ENCODE data around the gene UGT2B10.
"Not testable (repeated sequence)": the region's sequence is repeated elsewhere in the genome, so short reads cannot be mapped to it uniquely, and the experiment has no call there.

The UGT2B10 gene

DNA sequence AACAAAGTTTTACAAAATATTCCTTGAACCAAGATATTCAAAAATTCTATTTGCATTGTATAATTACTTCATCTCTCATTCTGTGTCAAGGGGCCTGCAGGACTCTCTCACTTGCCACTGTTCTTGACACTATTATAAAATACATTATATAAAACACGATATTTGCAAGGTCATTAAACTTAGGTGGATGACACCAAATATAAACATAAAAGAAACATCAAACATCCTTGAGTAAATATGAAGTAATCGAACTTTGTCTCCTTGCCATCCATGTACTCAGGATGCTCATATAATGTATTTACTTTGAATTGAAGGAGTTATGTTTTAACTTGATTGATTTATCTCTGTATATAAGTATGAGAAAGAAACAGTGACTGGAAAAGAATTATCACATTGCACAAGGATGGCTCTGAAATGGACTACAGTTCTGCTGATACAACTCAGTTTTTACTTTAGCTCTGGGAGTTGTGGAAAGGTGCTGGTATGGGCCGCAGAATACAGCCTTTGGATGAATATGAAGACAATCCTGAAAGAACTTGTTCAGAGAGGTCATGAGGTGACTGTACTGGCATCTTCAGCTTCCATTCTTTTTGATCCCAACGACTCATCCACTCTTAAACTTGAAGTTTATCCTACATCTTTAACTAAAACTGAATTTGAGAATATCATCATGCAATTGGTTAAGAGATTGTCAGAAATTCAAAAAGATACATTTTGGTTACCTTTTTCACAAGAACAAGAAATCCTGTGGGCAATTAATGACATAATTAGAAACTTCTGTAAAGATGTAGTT, at the start of gene UGT2B10:
UGT2B10 (plus strand) TSS at position 378 of the 793 bp plus-strand sequence; CDS start at position 404, 26 bp downstream.
- not testable (repeated sequence) for H3K9me3 Mint-ChIP-seq, H3K27me3 Mint-ChIP-seq, H3K4me3 Mint-ChIP-seq, ATAC-seq, DNase-seq, H3K4me1 Mint-ChIP-seq, H3K27ac Mint-ChIP-seq

DNA sequence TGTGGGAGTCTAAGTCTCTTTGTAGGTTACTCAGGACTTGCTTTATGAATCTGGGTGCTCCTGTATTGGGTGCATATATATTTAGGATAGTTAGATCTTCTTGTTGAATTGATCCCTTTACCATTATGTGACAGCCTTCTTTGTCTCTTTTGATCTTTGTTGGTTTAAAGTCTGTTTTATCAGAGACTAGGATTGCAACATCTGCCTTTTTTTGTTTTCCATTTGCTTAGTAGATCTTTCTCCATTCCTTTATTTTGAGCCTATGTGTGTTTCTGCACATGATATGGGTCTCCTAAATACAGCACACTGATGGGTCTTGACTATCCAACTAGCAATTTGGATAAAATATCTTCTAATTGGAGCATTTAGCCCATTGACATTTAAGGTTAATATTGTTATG, 44.0 kb upstream of the UGT2B10 start:
- not testable (repeated sequence) for H3K4me3 Mint-ChIP-seq, ATAC-seq, DNase-seq, H3K27me3 Mint-ChIP-seq, H3K4me1 Mint-ChIP-seq, H3K27ac Mint-ChIP-seq, H3K9me3 Mint-ChIP-seq

DNA sequence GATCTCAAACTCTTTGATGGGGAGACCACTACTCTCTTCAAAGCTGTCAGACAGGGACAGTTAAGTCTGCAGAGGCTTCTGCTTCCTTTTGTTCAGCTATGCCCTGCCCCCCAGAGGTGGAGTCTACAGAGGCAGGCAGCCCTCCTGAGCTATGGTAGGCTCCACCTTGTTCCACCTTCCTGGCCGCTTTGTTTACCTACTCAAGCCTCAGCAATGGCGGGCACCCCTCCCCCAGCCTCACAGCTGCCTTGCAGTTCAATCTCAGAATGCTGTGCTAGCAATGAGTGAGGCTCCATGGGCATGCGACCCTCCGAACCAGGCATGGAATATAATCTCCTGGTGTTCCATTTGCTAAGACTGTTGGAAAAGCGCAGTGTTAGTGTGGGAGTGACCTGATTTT, 42.1 kb upstream of the UGT2B10 start:
- H3K9me3 Mint-ChIP-seq = peaks cover 0 to 7% of the 10 kb centered on the region in 2 donors
- H3K4me1 Mint-ChIP-seq = no peaks in the 10 kb centered on the region
- DNase-seq = no peak
- H3K4me3 Mint-ChIP-seq = no peak overlapping the region
- no peaks in the 10 kb centered on the region for H3K27me3 Mint-ChIP-seq
- no peak for ATAC-seq
- H3K27ac Mint-ChIP-seq = no peak overlapping the region

DNA sequence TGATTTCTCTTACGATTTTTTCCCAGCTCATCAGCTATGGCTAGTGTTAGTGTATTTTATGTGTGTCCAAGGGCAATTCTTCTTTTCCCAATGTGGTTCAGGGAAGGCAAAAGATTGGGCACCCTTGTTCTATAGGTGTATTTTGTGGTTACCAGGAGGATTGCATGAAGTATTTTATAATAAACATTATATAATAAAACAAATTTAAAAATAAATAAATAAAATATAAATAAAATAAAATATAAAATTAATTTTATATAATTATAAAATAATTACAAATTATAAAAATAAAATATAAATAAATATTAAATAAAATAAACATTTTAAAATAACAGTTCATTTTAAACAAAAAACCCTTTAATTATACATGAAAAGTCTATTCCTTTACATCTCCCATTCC, 35.6 kb upstream of the UGT2B10 start:
- DNase-seq = no peak
- H3K4me1 Mint-ChIP-seq = no peaks in the 10 kb centered on the region
- H3K27me3 Mint-ChIP-seq = no peaks in the 10 kb centered on the region
- H3K9me3 Mint-ChIP-seq = peaks cover 13 to 28% of the 10 kb centered on the region in 2 donors
- no peak for ATAC-seq
- no peak overlapping the region for H3K4me3 Mint-ChIP-seq
- no peak overlapping the region for H3K27ac Mint-ChIP-seq

DNA sequence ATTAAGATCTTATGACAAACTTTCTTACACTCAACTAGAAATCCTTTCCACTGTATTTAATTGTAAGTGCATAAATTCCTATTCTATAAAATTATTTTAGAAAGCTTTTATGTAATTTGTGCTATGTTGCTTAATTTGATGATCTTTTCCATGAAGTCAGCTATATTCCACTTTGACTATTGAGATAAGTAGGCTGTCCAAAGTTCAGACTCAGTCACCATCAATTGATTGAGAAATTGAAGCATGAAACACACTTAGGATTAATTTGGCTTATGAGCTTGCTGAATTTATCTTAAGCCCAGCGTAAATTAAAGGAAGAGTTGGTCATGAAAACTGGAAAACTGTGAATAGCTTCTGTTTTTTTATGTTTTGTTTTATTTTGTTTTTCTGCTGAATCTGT, 18.7 kb upstream of the UGT2B10 start:
- no peak for ATAC-seq
- H3K4me3 Mint-ChIP-seq = no peak overlapping the region

DNA sequence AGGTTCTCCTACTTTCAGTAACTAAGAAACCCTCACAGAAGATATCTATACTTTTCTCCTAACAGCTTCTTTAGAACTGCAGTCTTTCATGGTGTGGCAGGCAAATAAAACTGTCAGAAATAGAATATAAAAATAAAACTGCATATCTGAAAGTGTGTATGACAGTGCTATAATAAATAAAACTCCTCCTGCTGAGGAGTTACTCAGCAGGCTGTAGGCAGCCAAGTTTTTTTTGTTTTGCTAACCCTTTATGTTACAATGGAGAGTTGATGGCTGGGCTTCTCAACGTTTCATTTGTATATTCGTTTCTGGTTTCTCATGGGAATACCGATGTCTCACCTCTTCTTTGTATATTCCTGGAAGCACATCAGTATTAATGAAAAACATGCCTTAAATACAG, 18.2 kb upstream of the UGT2B10 start:
- ATAC-seq = no peak
- no peaks in the 10 kb centered on the region for H3K9me3 Mint-ChIP-seq
- no peaks in the 10 kb centered on the region for H3K4me1 Mint-ChIP-seq
- no peak overlapping the region for H3K27ac Mint-ChIP-seq
- no peak for DNase-seq
- H3K4me3 Mint-ChIP-seq = no peak overlapping the region
- no peaks in the 10 kb centered on the region for H3K27me3 Mint-ChIP-seq

More for the DNA sequence above, 18.7 kb upstream of the UGT2B10 start:
- Mint-ChIP-seq H3K27me3 (no peaks in the 10 kb centered on the region), H3K27ac (no peak overlapping the region), H3K4me1 (no peaks in the 10 kb centered on the region), H3K9me3 (no peaks in the 10 kb centered on the region)
- DNase-seq = no peak

DNA sequence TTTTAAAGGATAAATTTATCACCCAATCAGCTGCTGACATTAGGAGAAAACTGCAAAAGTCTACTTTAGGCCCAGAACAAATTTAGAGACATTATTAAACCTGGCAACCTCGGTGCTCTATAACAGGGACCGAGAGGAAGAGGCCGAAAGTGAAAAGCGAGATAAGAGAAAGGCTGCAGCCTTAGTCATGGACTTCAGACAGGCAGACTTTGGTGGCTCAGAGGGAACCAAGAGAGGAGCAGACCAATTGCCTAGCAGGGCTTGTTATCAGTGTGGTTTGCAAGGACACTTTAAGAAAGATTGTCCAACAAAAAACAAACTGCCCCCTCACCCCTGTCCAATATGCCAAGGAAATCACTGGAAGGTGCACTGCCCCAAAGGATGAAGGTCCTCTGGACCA, 12.8 kb upstream of the UGT2B10 start:
- H3K4me3 Mint-ChIP-seq = no peak overlapping the region
- no peaks in the 10 kb centered on the region for H3K4me1 Mint-ChIP-seq
- ATAC-seq (no peak), DNase-seq (no peak)
- H3K27ac Mint-ChIP-seq = no peak overlapping the region
- H3K27me3 Mint-ChIP-seq = no peaks in the 10 kb centered on the region
- no peaks in the 10 kb centered on the region for H3K9me3 Mint-ChIP-seq

DNA sequence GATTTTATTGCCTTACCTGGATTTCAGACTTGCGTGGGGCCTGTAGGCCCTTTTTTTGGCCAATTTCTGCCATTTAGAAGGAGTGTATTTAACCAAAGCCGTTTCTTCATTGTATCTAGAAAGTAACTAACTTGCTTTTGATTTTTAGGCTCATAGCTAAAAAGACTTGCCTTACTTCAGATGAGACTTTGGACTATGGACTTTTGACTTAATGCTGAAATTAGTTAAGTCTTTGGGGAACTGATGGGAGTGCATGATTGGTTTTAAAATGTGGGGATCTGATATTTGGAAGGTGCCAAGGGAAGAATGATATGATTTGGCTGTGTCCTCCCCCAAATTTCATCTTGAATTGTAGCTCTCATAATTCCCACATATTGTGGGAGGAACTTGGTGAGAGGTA, 7.7 kb upstream of the UGT2B10 start:
- Mint-ChIP-seq H3K9me3 (no peaks in the 10 kb centered on the region), H3K27ac (no peak overlapping the region), H3K27me3 (no peaks in the 10 kb centered on the region), H3K4me3 (no peak overlapping the region), H3K4me1 (no peaks in the 10 kb centered on the region)
- ATAC-seq = no peak
- no peak for DNase-seq

DNA sequence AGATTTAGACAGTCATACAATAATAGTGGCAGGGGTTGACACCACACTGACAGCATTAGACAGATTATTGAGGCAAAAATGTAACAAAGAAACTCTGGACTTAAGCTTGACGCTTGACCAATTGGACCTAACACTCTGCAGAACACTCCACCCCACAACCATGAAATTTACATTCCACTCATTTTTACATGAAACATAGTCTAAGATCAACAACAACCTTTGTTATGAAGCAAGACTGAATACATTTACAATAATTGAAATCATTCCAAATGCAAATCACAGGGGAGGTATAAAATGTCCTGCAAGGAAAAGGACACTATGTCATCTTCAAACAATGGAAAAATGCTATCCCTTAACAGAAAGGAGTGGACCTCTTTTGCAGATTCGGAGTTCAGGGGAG, 4.9 kb upstream of the UGT2B10 start:
- ATAC-seq = no peak
- Mint-ChIP-seq H3K4me3 (no peak overlapping the region), H3K4me1 (no peaks in the 10 kb centered on the region), H3K9me3 (no peaks in the 10 kb centered on the region), H3K27ac (no peak overlapping the region), H3K27me3 (no peaks in the 10 kb centered on the region)
- no peak for DNase-seq

DNA sequence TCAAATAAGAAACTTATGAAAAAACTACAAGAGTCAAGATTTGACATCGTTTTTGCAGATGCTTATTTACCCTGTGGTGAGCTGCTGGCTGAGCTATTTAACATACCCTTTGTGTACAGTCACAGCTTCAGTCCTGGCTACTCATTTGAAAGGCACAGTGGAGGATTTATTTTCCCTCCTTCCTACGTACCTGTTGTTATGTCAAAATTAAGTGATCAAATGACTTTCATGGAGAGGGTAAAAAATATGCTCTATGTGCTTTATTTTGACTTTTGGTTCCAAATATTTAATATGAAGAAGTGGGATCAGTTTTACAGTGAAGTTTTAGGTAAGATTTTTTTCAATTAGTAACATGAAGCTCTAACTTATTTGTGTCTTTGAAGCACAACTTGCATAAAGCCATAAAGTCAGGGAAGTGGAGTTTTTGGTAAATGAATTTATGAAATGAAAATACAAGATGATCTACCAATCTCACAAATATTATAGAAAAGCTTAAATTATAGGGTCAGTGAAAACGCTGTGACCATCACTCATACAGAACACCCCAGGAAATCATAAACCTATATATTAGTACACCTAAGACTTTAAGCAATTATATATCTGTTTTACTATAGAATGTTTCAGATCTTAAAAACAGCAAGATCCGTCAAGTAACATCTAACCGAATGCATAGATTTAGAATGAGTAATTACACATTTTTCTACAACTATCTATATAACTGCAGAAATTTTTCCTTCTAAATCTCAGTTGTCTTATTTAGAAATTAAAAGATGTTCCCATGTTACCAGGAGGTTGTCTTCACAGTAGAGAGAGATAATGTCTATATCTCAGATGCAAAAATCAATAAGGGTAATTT, 844 bp downstream of the UGT2B10 start:
- DNase-seq, ATAC-seq, H3K9me3 Mint-ChIP-seq, H3K27ac Mint-ChIP-seq, H3K27me3 Mint-ChIP-seq, H3K4me1 Mint-ChIP-seq, H3K4me3 Mint-ChIP-seq: not testable (repeated sequence)

DNA sequence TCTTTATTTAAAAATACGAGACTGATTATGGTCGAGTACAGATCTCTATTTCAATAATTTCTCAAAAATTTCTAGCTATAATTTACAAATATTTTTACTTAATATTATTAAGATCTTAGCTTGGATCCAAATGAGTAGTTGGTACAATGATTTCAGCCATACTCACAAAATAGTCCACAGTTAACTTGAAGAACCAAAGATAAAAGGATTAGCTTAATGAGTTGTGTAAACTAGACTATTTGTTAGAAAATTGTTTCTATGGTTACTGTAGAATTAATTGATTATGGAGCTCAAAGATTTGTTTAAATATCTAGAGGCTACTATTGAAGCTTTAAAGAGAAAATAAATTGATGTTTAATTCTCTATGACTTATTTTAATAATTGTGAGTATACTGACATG, 1.6 kb downstream of the UGT2B10 start:
- Mint-ChIP-seq H3K4me1 (no peaks in the 10 kb centered on the region), H3K9me3 (no peaks in the 10 kb centered on the region), H3K27me3 (no peaks in the 10 kb centered on the region), H3K4me3 (no peak overlapping the region), H3K27ac (no peak overlapping the region)
- no peak for DNase-seq
- ATAC-seq = no peak

DNA sequence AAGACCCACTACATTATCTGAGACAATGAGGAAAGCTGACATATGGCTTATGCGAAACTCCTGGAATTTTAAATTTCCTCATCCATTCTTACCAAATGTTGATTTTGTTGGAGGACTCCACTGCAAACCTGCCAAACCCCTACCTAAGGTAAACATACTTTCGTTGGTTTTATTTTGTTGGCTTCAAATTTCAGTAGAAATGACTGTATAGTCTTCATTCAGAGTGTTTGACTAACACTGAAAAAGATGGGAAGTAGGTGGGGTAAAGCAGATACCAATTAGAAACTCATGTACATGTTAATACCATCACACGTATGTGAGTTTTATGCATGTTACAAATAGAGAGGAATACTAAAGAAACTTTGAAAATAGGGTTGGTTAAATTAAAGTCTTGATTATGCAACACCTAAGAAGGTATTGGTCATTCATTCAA, 2.3 kb downstream of the UGT2B10 start:
- not testable (repeated sequence) for DNase-seq, H3K4me3 Mint-ChIP-seq, ATAC-seq, H3K4me1 Mint-ChIP-seq, H3K9me3 Mint-ChIP-seq, H3K27me3 Mint-ChIP-seq, H3K27ac Mint-ChIP-seq

DNA sequence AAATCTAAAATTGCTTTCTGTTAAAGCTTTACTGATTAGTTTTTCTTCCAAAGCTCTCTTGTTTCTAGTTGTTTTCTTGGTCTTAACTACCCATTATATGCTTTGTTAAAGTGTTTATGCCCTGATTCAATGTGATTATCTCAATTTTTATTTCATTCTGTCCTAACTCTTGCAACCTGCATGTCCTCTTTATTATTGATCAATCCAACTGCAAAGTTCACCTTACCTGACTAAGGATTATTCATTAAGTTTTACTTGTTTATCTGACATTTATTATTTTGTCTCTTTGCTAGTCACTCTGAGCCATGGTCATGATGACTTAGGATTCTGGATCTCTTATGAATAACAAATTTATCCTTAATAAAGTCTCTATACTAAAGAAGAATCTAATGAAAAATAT, 15.8 kb downstream of the UGT2B10 start:
- no peaks in the 10 kb centered on the region for H3K9me3 Mint-ChIP-seq
- DNase-seq = no peak
- no peak for ATAC-seq
- H3K27ac Mint-ChIP-seq = no peak overlapping the region
- no peaks in the 10 kb centered on the region for H3K4me1 Mint-ChIP-seq
- H3K4me3 Mint-ChIP-seq = no peak overlapping the region
- H3K27me3 Mint-ChIP-seq = peaks cover 6% of the 10 kb centered on the region

DNA sequence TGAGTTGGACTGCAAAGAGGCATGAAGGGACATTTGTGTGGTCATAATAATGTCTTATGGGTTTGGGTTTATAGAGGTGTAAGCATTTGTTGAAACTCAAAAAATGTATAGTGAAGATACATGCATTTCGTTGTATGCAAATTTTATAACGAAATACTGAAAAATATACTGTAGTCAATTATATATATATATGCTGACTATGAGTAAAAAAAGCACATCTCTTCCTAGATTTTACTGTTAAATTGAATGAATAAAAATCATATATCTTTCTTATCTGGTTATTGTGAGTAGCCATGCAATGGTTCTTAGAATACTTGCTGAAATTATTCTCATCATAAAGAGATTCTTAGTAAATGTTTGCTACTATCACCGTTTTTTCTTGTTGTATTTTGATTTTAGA, 34.5 kb downstream of the UGT2B10 start:
- H3K9me3 Mint-ChIP-seq = peaks cover 0 to 8% of the 10 kb centered on the region in 2 donors
- no peak overlapping the region for H3K4me3 Mint-ChIP-seq
- ATAC-seq = no peak

DNA sequence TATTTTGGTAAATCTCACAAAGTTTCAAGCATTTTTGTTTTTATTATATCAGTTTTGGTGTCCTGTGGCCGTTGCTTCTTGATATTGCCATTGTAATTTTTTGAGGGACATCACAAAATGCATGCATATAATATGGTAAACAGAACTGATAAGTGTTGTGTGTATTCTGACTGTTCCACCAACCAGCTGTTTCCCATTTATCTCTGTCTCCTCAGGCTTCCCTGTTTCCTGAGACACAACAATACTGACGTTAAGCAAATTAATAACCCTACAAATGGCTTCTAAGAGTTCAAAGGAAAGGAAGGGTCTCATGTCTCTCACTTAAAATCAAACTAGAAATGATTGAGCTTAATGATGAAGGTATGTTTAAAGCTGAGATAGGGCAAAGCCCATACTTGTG, 40.0 kb downstream of the UGT2B10 start:
- H3K9me3 Mint-ChIP-seq = no peaks in the 10 kb centered on the region
- no peaks in the 10 kb centered on the region for H3K4me1 Mint-ChIP-seq
- no peak overlapping the region for H3K4me3 Mint-ChIP-seq
- no peaks in the 10 kb centered on the region for H3K27me3 Mint-ChIP-seq
- ATAC-seq = no peak
- DNase-seq = no peak
- H3K27ac Mint-ChIP-seq = no peak overlapping the region

More for the DNA sequence above, 34.5 kb downstream of the UGT2B10 start:
- Mint-ChIP-seq H3K4me1 (no peaks in the 10 kb centered on the region), H3K27me3 (no peaks in the 10 kb centered on the region), H3K27ac (no peak overlapping the region)
- DNase-seq = no peak

DNA sequence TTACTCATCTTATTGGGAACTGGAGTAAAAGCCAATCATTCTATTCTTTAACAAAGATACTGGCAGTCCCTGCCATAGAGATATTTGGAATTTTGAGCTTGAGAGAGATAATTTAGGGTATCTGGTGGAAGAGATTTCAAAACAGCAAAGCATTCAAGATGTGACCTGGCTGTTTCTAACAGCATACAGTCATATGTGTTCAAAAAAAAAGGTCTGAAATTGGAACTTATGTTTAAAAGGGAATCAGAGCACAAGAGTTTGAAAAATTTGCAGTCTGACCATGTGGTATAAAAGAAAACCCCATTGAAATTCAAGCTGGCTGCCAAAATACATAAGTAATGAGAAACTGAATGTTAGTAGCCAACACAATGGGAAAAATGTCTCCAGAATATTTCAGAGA, 42.2 kb downstream of the UGT2B10 start:
- H3K27me3 Mint-ChIP-seq = no peaks in the 10 kb centered on the region
- H3K9me3 Mint-ChIP-seq = no peaks in the 10 kb centered on the region
- no peak overlapping the region for H3K4me3 Mint-ChIP-seq
- ATAC-seq = no peak
- no peak overlapping the region for H3K27ac Mint-ChIP-seq
- DNase-seq = no peak
- H3K4me1 Mint-ChIP-seq = no peaks in the 10 kb centered on the region

All from stimulated activated naive CD8-positive, alpha-beta T cell treated with anti-CD3 and anti-CD28 coated beads, Interleukin-15, amount 100 ng/mL, for 72 hours (primary cell).